ENCODE results near the gene NR3C2. TPM values are rescaled to one million over a fixed set of nuclear protein-coding genes. Genes with fewer than 3 reads are reported as not detected.

Gene NR3C2
- total RNA-seq, 1 experiment from 2014 or later, result 2.7 TPM

GRCh38 chr4:148151806-148152205 lies 290.4 kb downstream of the NR3C2 start:
- no TSS peak for BruUV-seq (replicated peaks)
- Histone ChIP-seq H3K4me2 (ENCODE audit: low read length) (no peak overlapping the region), H3K27me3 (ENCODE audit: insufficient read depth, low read length) (no peaks in the 10 kb centered on the region), H3K9me2 (ENCODE audit: insufficient read depth) (0 out of 2 replicates have a peak, but pooled peaks cover 4% of the 10 kb centered on the region), H3K9ac (ENCODE audit: low read length) (no peak overlapping the region), H3K9me3 (ENCODE audit: control insufficient read depth in 1 of 2, insufficient read depth in 1 of 2, low read depth in 1 of 2, low read length in 2 of 2) (no peaks in the 10 kb centered on the region), H4K20me1 (ENCODE audit: insufficient read depth) (no peaks in the 10 kb centered on the region), H3K4me3 (replicated peaks in 1 of 2; ENCODE audit: low read depth in 1 of 2, low read length in 2 of 2) (no peak overlapping the region), H3K4me1 (ENCODE audit: control insufficient read depth in 1 of 2, insufficient read depth in 2 of 2, low read length in 2 of 2) (no peaks in the 10 kb centered on the region), H3K79me2 (ENCODE audit: insufficient read depth, low read length) (no peaks in the 10 kb centered on the region), H3K36me3 (ENCODE audit: control insufficient read depth in 1 of 2, insufficient read depth in 2 of 2, low read length in 2 of 2) (no peaks in the 10 kb centered on the region), H2AFZ (ENCODE audit: low read depth, low read length, poor library complexity, severe bottlenecking) (no peak overlapping the region), H3K27ac (ENCODE audit: low read depth, low read length) (no peak overlapping the region)
- DNase-seq (ENCODE audit: low read depth, low spot score), result no peak
- TF ChIP-seq ZNF274 (IDR thresholded peaks at IDR 0.05; ENCODE audit: low read depth, low read length), result no peak
- TF ChIP-seq ZFX (IDR thresholded peaks at IDR 0.05), result no peak
- TF ChIP-seq ZBTB33 (IDR thresholded peaks at IDR 0.05; ENCODE audit: extremely low read depth, insufficient replicate concordance, low read length), result no peak
- no peak for TF ChIP-seq REST (IDR thresholded peaks at IDR 0.05; ENCODE audit: low read depth)
- no peak for TF ChIP-seq POLR2AphosphoS5 (IDR thresholded peaks at IDR 0.05; ENCODE audit: low read depth, low read length)
- ATAC-seq, result no peak
- ChIA-PET POLR2A (no interaction called here), RAD21 (ENCODE audit: low non-redundant PET in 1 of 2, low total read pairs in 2 of 2, uncharacterized antibody in 2 of 2, unreplicated experiment in 2 of 2) (no interaction called here), CTCF (no interaction called here)
- intact Hi-C loops (cut with micrococcal nuclease), result no loop called here
